HUES48 (cell line): Measurements from ENCODE around the gene NMRK1.

ENCODE experiments used
- H3K27ac ChIP-seq: one replicate; pipeline ENCODE4 v1.7.0; 2013; ENCODE audit warnings: low read depth, low read length, inconsistent platforms
- H3K27me3 ChIP-seq: 2 replicates; pipeline ENCODE4 v1.6.1; 2013; ENCODE audit warnings: mild to moderate bottlenecking, low read length; ENCODE audit not compliant: control insufficient read depth, insufficient read depth
- H3K36me3 ChIP-seq: 2 replicates; pipeline ENCODE4 v1.6.1; 2013; ENCODE audit warnings: low read length; ENCODE audit not compliant: control insufficient read depth, insufficient read depth
- H3K4me1 ChIP-seq: 2 replicates; pipeline ENCODE4 v1.6.1; 2013; ENCODE audit warnings: mild to moderate bottlenecking, low read length; ENCODE audit not compliant: control insufficient read depth, insufficient read depth
- H3K4me3 ChIP-seq: 2 replicates; pipeline ENCODE4 v1.5.1; 2013; ENCODE audit warnings: mild to moderate bottlenecking, low read depth, low read length
- H3K9ac ChIP-seq: 2 replicates; pipeline ENCODE4 v1.6.1; 2013; ENCODE audit warnings: mild to moderate bottlenecking, low read depth, low read length, moderate library complexity
- H3K9me3 ChIP-seq: 2 replicates; pipeline ENCODE4 v1.6.1; 2013; ENCODE audit warnings: low read length; ENCODE audit not compliant: control insufficient read depth, insufficient read depth

The NMRK1 gene

GRCh38 chr9:75083188-75083970 is 4.6 kb downstream of the NMRK1 start:
- Histone ChIP-seq H3K9me3 (no peaks in the 10 kb centered on the region), H3K4me1 (peaks cover 25% of the 10 kb centered on the region), H3K27me3 (no peaks in the 10 kb centered on the region), H3K36me3 (0 out of 2 replicates have a peak, but pooled peaks cover 4% of the 10 kb centered on the region), H3K27ac (peak overlapping the region; percentile 25), H3K4me3 (no peak overlapping the region), H3K9ac (no peak overlapping the region)

GRCh38 chr9:75081632-75082031 is 6.3 kb downstream of the NMRK1 start:
- Histone ChIP-seq H3K9ac (no peak overlapping the region), H3K27ac (no peak overlapping the region), H3K4me1 (peaks cover 21% of the 10 kb centered on the region), H3K4me3 (no peak overlapping the region), H3K36me3 (0 out of 2 replicates have a peak, but pooled peaks cover 4% of the 10 kb centered on the region), H3K9me3 (no peaks in the 10 kb centered on the region), H3K27me3 (no peaks in the 10 kb centered on the region)

GRCh38 chr9:75072895-75073294 is 15.1 kb downstream of the NMRK1 start:
- peaks cover 25% of the 10 kb centered on the region for H3K4me1 ChIP-seq
- H3K27ac ChIP-seq: no peak overlapping the region
- H3K9me3 ChIP-seq: no peaks in the 10 kb centered on the region
- H3K4me3 ChIP-seq: no peak overlapping the region
- no peak overlapping the region for H3K9ac ChIP-seq
- H3K36me3 ChIP-seq: no peaks in the 10 kb centered on the region
- no peaks in the 10 kb centered on the region for H3K27me3 ChIP-seq

- Histone ChIP-seq H3K36me3 (no peaks in the 10 kb centered on the region), H3K27ac (no peak overlapping the region), H3K9ac (no peak overlapping the region), H3K4me3 (no peak overlapping the region), H3K4me1 (peaks cover 25% of the 10 kb centered on the region), H3K27me3 (no peaks in the 10 kb centered on the region), H3K9me3 (no peaks in the 10 kb centered on the region)
These were observed 16.3 kb downstream of the NMRK1 start for GRCh38 chr9:75071530-75072122.

- Histone ChIP-seq H3K9ac (no peak overlapping the region), H3K4me1 (peaks cover 25% of the 10 kb centered on the region), H3K9me3 (no peaks in the 10 kb centered on the region), H3K36me3 (no peaks in the 10 kb centered on the region), H3K27me3 (no peaks in the 10 kb centered on the region), H3K27ac (peak overlapping the region; percentile 67), H3K4me3 (no peak overlapping the region)
These were observed 18.8 kb downstream of the NMRK1 start for GRCh38 chr9:75069171-75069570.

- Histone ChIP-seq H3K4me1 (peaks cover 25% of the 10 kb centered on the region), H3K9me3 (no peaks in the 10 kb centered on the region), H3K36me3 (no peaks in the 10 kb centered on the region), H3K9ac (no peak overlapping the region), H3K4me3 (no peak overlapping the region), H3K27ac (no peak overlapping the region), H3K27me3 (no peaks in the 10 kb centered on the region)
These were observed 20.1 kb downstream of the NMRK1 start for GRCh38 chr9:75067894-75068293.

GRCh38 chr9:75065510-75065909 is 22.4 kb downstream of the NMRK1 start:
- Histone ChIP-seq H3K9ac (no peak overlapping the region), H3K36me3 (no peaks in the 10 kb centered on the region), H3K27ac (no peak overlapping the region), H3K4me1 (peaks cover 19% of the 10 kb centered on the region), H3K4me3 (no peak overlapping the region), H3K9me3 (no peaks in the 10 kb centered on the region), H3K27me3 (no peaks in the 10 kb centered on the region)

GRCh38 chr9:75064307-75065025 is 23.5 kb downstream of the NMRK1 start:
- H3K27me3 ChIP-seq: no peaks in the 10 kb centered on the region
- no peak overlapping the region for H3K4me3 ChIP-seq
- H3K9ac ChIP-seq: no peak overlapping the region
- no peak overlapping the region for H3K27ac ChIP-seq
- H3K4me1 ChIP-seq: peaks cover 11% of the 10 kb centered on the region
- H3K9me3 ChIP-seq: no peaks in the 10 kb centered on the region
- no peaks in the 10 kb centered on the region for H3K36me3 ChIP-seq

GRCh38 chr9:75063556-75064305 is 24.2 kb downstream of the NMRK1 start:
- Histone ChIP-seq H3K4me1 (peaks cover 4% of the 10 kb centered on the region; the same call in 1 of the 2 replicates), H3K27me3 (no peaks in the 10 kb centered on the region), H3K36me3 (no peaks in the 10 kb centered on the region), H3K4me3 (no peak overlapping the region), H3K27ac (no peak overlapping the region), H3K9me3 (no peaks in the 10 kb centered on the region), H3K9ac (no peak overlapping the region)

GRCh38 chr9:75061169-75061568 is 26.8 kb downstream of the NMRK1 start:
- Histone ChIP-seq H3K27me3 (no peaks in the 10 kb centered on the region), H3K27ac (no peak overlapping the region), H3K36me3 (no peaks in the 10 kb centered on the region), H3K9me3 (peaks cover 12% of the 10 kb centered on the region), H3K9ac (no peak overlapping the region), H3K4me1 (no peaks in the 10 kb centered on the region), H3K4me3 (no peak overlapping the region)
